ENCODE measurements around the gene FAM20C. TPM values are rescaled to one million over a fixed set of nuclear protein-coding genes. Genes with fewer than 3 reads are reported as not detected.

Gene FAM20C
- total RNA-seq, 1 experiment from 2014 or later, result 62.6 TPM

- Histone ChIP-seq H4K20me1 (ENCODE audit: control insufficient read depth, insufficient read depth, insufficient read length) (no peaks in the 10 kb centered on the region), H3K9ac (ENCODE audit: extremely low read depth, insufficient read length, low read length) (no peak overlapping the region), H3K56ac (ENCODE audit: insufficient read length, low read depth, low read length) (no peak overlapping the region), H3K14ac (ENCODE audit: insufficient read depth, low read length) (no peak overlapping the region), H3K27me3 (ENCODE audit: insufficient read depth, low read length) (no peaks in the 10 kb centered on the region), H3K79me2 (ENCODE audit: insufficient read depth, low read length) (no peaks in the 10 kb centered on the region), H3K4me2 (ENCODE audit: insufficient read depth, insufficient read length, low read length) (no peak overlapping the region), H4K5ac (ENCODE audit: insufficient read length, low read depth, low read length) (no peak overlapping the region), H2BK120ac (ENCODE audit: low read depth, low read length, poor library complexity, severe bottlenecking) (no peak overlapping the region), H3K9me3 (ENCODE audit: control insufficient read depth, low read depth, low read length) (no peaks in the 10 kb centered on the region), H3K4me1 (ENCODE audit: insufficient read depth, low read length) (no peaks in the 10 kb centered on the region), H3K4ac (ENCODE audit: low read depth, low read length) (no peak overlapping the region), H3K79me1 (ENCODE audit: insufficient read depth, low read depth, low read length, poor library complexity, severe bottlenecking) (no peaks in the 10 kb centered on the region), H2AFZ (ENCODE audit: low read length) (no peak overlapping the region), H2BK15ac (ENCODE audit: low read depth, low read length) (no peak overlapping the region), H2BK20ac (ENCODE audit: low read depth, low read length, poor library complexity, severe bottlenecking) (no peak overlapping the region), H3K18ac (ENCODE audit: insufficient read length, low read depth, low read length) (no peak overlapping the region), H3T11ph (ENCODE audit: low read length) (no peak overlapping the region), H4K8ac (replicated peaks; ENCODE audit: insufficient read length, low read depth, low read length) (no peak overlapping the region), H3K23me2 (ENCODE audit: insufficient read length, low read depth, low read length, poor library complexity, severe bottlenecking) (no peaks in the 10 kb centered on the region), H2AK5ac (ENCODE audit: insufficient read length, low read length) (no peak overlapping the region), H4K91ac (ENCODE audit: insufficient read length, low read depth, low read length) (no peak overlapping the region), H3K27ac (ENCODE audit: insufficient read length, low read depth, low read length) (no peak overlapping the region), H2BK12ac (ENCODE audit: insufficient read length, low read depth, low read length) (no peak overlapping the region), H3K23ac (ENCODE audit: insufficient read length, low read depth, low read length) (no peak overlapping the region), H2BK5ac (ENCODE audit: insufficient read length, low read length) (no peak overlapping the region)
- H3K4me1 Mint-ChIP-seq, result peaks cover 8 to 11% of the 10 kb centered on the region in 2 experiments
- H3K27me3 Mint-ChIP-seq (ENCODE audit: low read depth), result peaks cover 25% of the 10 kb centered on the region
- H3K27ac Mint-ChIP-seq, result peak overlapping the region in 1 of 3 experiments; percentile 29; a peak in 1 of 7 replicates
- H3K4me3 Mint-ChIP-seq, result no peak overlapping the region
- H3K9me3 Mint-ChIP-seq, result peaks cover 0 to 3% of the 10 kb centered on the region in 2 experiments; a peak in 1 of 5 replicates
- WGBS (ENCODE audit: extremely low coverage, insufficient read length, low lambda C conversion rate), result no CpG with 5 or more reads among the region's 10 CpGs
- DNase-seq, result no peak
- no peak for TF ChIP-seq CTCF (conservative IDR thresholded peaks at IDR 0.05)
- H3K36me3 Mint-ChIP-seq (ENCODE audit: insufficient read depth in 1 of 3, low read depth in 3 of 3), result no peaks in the 10 kb centered on the region; a peak in 1 of 7 replicates
Observed at GRCh38 chr7:165661-166337, 26.6 kb upstream of the FAM20C start.
